NCI-H2196 treated with DMSO at 0.1 percent for 48 hours (cell line): ENCODE results near the gene HHIP.

Experiments used
- DNase-seq: peaks from one replicate; lab custom pipeline; 2025; ENCODE audit not compliant: unreplicated experiment; lab: John Stamatoyannopoulos, UW

The HHIP gene

DNA sequence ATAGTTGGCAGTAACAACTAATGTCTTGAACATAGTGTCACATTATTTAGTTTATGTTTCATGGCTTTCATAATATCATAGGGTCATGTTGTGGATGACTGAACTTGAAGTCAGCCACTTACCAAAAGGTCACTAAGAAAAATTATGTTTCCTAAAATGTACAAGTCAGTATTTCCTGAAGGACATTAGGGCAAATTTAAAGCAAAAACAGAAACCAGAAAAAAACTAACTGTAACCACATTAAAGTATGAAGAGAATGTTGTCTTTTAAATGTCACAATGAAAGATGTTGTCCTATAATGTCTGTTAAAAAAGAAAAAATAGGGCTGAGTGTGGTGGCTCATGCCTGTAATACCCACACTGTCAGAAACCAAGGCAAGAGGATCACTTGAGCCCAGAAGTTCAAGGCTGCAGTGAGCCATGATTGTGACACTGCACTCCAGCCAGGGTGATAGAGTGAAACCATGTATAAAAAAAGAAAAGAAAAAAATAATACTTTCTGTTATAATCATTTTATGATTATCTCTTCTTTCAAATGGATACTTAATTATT, 55.8 kb downstream of the HHIP start:
- no peak for DNase-seq

DNA sequence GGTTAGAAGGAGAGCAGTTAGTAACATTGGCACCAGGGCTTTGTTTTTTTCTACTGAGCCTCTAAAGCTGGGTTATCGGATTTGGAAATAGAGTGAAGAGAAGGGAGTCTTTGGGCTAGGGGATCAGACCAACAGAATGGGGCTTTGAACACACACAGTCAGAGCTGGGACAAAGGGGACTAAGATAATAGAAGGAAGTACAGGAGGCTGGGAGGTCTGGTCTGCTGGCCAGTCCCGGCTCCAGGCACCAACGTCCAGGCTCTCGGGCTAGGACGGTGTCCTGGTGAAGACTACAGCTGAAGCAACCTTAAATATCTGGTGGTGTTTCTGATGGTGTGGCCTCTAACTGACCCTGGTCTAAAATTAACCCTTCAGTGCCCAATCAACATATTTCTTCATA, 57.5 kb downstream of the HHIP start:
- no peak for DNase-seq

DNA sequence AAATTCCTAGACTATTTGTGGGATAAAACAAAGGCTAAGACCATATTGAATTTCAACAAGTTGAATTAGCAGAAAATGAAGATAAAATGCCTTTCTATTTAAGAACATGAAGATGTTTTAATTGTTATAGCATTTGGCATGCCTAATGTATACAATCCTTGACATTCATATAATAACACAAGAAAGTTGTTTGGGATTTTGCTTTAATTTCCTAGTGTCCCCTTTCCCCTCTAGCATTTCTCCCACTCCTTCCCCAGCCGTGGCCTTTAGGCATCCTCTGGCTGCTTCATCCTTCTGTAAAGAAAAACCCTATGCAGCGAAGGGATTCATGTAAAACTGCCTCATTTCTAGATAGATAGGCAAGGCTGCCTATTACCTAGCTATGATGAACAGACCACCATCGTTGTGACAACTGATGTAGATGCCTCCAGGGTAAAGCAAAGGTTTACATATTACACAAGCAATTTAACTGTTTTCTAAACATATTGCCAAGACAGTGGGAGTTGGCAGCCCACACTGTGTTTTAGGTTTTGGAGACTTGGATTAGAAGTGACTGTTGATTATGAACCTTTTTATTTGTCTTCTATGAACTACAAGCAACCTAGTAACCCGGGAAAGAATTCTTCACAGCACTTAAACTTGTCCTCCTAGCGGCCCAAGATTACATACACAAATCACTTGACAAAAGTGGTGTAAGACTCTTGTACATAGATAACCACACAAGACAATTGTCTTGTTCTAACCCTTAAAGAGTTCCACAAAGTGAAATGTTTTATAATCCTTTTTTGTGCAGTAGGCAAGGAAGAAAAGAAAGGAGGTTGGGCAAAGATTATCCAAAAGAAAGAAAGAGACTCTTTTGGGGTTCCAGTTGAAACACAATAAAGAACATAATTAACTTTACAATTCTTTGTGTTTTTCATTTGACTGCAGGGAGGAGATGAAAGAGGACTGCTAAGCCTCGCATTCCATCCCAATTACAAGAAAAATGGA, 59.9 kb downstream of the HHIP start:
- no peak for DNase-seq

DNA sequence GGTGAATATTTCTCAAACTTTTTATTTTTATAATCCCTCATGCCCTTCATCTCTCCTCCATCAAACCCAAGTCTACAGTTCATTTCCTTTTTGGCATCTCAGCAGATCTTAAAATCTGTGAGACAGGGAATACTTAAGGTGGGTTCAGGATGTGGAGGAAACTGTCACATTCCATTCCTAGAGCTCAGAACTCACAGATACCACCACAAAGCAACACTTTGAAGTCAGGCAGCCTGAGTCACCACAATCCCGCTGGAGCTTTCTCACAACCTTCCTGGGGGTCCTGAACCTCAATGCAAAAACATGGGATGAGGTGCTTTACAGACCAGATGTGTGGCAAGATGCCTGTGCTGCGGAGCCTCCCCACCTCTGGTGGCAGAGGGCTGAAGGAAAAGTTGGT, 63.2 kb downstream of the HHIP start:
- DNase-seq, result no peak

DNA sequence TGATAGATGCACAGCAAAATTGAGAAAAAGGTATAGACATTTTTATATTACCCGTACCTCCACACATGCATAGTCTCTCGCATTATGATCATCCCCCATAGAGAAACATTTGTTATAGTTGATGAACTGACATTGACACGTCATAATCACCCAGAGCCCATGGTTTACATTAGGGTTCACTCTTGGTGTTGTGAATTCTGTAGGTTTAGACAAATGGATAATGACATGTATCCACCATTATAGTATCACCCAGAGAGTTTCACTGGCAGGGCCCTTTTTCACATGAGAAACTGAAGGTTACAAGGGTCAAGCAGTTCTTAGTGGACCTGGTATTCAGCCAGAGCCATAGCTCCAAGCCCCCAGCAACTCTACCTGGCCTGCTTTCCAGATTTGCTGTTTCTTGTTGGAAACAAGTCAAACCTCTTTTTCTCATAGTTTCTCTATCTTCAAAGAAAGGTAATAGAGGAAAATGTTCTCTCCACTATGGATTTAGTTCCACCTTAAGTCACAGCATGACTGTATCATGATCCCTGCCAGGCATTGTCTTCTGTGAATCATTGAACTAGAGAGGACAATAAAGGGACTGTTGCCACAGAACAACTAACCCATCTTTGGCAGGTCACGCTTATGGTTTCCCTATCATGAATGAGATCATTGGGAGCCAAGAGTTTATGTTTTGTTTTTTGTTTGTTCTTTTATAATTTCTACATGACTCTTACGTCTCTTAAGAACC, 64.0 kb downstream of the HHIP start:
- DNase-seq, result no peak

DNA sequence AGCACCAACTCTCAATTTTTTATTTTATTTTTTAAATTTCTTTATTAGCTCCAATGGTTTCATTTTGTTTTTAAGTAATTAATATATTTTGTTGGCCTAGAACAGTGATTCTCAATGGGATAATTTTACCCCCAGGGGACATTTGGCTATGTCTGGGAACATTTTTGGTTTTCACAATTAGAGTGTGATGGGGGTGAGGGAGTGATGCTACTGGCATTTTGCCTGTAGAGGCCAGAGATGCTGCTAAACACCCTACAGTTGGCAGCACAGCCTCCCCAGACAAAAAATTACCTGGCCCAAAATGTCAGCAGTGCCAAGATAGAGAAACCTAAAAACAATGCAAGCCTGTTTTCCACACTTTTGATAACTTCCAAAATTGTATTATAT, 64.6 kb downstream of the HHIP start:
- no peak for DNase-seq

DNA sequence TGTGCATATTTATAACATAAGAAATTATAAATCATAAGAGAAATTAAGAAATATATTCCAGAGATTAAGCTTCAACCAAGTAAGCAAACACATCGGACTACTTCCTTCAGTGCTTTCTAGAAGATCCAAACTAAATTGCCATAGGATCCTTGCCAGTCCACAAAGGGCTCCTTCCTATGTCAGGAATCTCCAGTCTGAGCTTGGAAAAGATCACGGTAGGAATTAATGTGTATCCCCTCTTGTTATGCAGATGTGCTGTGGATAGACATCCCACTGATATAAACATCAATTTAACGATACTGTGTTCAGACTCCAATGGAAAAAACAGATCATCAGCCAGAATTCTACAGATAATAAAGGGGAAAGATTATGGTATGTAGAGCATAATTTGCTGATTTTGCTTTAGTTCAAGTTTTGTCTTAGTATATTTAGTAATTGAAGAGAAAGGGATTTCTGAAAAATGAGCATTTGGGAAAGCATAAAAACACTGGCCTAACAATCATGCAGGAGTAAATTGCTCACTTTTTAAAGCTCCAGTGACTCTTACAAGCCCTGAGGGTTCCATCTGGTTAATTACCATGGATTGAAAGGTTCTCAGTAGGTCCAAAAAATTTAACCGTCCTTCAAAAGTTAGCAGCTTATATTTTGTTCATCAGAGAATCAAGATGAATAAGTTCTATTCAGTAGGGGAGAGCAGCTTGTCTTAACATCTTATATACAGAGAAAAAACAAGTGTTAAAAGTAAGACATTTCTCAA, 65.9 kb downstream of the HHIP start:
- no peak for DNase-seq

DNA sequence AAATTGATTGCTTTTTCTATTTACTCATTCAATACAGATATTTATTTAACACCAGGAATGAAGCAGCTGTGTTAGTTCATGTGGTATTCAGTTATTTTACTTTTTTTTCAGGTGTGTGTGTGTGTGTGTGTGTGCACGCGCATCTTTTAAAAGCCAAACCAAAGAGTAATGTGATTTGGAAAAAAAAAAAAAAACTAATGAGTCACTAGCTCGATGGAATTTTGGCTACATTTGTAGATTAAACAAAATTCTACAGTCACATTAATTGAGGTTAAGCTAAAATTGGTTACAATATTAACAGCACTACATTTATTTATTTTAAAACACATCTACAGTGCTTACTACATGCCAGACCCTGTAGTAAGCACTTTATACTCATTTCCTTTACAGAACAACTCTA, 66.8 kb downstream of the HHIP start:
- no peak for DNase-seq

DNA sequence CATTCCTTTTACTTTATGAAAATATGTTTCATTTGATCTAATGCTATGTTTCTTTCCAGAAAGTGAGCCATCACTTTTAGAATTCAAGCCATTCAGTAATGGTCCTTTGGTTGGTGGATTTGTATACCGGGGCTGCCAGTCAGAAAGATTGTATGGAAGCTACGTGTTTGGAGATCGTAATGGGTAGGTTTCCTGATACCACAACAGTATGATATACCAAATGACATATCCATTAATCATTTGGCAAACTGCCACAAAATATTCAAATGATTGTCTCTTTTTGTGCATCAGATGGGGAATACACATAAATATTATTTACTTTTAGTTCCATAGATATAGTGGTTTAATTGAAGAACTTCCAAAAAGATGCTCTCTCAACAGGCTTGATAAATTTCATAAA, 68.2 kb downstream of the HHIP start:
- no peak for DNase-seq

DNA sequence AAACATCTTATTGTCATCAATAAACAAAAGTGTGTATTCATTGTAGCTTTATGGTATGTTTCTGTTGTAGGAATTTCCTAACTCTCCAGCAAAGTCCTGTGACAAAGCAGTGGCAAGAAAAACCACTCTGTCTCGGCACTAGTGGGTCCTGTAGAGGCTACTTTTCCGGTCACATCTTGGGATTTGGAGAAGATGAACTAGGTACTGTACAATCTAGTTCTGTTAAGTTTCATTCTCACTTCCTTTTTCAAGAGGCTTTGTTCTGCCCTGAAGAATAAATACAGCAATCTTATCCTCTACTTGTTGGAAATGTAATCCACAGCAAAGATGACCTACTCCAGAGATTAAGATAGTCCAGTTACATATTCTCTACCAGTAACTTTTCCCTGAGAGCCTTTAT, 69.3 kb downstream of the HHIP start:
- DNase-seq, result no peak

DNA sequence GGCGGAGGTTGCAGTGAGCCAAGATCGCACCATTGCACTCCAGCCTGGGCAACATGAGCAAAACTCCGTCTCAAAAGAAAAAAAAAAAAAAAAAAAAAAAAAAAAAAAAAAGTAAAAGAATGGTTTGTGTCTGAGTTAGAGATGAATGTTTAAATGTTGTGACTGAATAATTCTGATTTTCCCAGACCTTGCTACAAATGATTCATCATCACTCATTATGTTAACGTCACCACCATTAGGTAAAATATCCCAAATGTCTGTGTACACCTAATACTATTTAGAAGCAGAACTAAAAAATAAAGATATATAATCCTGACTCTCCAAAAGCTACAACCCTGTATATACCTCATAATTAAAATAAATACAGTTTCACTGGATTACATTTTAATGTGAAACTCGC, 70.8 kb downstream of the HHIP start:
- no peak for DNase-seq

DNA sequence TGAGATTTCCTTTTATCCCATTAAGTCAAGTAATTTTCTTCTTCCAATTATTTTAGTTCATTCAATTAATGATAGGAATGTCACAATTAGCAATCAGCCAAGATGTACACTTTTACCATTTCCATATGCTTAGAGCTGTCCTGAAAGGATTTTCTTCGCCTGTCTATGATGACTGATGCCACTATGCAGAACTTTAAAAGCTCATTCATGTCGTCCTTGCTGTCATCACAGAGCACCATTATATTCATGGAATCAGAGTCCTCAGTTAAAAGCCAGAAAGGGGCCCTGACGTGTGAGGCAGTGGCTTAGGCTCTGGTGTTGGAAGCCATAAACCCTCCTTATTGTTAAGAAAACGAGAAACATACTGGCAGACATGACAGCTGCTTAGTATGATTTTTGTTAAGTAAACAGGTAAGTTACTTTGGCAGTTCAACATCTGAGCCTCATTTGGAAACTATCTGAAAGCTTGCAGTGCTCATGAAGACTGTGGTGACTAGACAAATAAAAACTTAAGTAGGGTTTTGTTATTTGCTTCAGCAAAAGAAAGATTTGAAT, 73.1 kb downstream of the HHIP start:
- DNase-seq, result no peak

DNA sequence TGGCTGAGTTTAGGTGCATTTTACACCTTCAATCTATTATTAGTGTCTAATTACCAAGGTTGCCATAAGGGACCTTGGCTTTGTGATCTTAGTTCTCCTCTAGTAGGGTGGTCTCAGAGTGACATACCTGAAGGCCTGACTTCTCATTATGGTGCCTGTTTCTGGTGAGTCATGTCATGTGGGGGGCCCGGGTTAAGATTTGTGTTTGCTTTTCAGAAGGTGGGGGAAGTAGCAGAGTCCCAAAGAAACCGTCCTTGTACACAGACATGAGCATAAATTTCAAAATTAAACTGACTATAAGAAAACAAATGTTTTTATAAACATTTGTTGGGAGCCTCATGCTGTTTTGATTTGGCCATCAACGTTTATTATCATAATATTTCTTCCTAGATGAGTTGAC, 74.5 kb downstream of the HHIP start:
- DNase-seq, result no peak

DNA sequence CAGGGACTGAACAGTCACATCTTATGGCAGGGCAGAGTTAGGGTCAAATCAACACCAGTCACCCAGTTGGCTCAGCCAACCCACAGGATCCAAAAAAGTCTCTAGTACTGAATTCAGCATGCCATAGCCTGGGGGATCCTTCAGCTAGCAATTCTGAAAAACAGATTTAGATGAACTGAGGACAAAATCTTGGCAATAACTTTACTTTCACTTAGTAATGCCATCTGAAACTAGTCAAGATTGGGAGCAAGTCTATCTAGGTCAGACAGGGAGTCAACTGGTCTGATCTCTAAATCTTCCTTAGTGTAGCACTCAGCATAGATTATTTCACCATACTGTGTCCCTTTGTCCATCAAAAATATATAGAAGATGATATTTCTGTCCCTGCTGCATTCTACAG, 76.0 kb downstream of the HHIP start:
- DNase-seq, result no peak

DNA sequence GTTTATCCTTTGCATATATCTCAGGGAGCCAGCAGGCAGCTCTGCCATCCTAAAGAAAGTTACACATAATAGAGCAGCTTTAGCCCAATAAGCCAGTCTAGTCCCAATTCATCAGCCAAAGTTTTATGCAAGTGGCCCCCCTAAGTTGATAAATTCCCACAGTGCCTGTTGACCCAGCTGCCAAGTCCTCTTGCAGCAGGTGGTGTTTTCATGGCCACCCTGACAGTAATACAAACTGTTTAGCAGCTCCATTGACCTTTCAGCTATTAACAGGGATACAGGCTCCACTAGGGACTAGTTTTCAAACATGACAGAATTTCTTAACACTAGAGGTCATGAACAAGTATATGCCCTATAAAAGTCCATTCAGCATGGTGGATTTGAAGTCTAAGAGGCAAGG, 77.5 kb downstream of the HHIP start:
- no peak for DNase-seq

DNA sequence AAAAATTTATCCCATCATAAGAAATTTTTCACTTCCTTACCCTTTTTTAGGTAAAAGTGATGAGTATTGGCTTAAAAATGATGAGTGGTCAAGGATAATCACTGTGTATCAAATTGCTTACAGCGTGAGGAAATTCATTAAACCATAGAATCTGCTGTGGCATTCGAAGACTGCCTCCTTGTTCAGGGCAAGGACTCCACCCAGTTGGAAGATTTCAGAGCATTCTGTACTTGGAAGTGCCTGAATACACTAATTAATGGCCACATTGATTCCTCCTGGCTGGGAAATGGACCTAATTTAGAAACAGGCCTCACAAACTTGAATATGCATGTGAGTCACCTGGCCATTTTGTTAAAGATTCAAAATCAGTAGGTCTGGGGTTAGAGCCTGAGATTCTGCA, 83.2 kb downstream of the HHIP start:
- DNase-seq, result no peak

DNA sequence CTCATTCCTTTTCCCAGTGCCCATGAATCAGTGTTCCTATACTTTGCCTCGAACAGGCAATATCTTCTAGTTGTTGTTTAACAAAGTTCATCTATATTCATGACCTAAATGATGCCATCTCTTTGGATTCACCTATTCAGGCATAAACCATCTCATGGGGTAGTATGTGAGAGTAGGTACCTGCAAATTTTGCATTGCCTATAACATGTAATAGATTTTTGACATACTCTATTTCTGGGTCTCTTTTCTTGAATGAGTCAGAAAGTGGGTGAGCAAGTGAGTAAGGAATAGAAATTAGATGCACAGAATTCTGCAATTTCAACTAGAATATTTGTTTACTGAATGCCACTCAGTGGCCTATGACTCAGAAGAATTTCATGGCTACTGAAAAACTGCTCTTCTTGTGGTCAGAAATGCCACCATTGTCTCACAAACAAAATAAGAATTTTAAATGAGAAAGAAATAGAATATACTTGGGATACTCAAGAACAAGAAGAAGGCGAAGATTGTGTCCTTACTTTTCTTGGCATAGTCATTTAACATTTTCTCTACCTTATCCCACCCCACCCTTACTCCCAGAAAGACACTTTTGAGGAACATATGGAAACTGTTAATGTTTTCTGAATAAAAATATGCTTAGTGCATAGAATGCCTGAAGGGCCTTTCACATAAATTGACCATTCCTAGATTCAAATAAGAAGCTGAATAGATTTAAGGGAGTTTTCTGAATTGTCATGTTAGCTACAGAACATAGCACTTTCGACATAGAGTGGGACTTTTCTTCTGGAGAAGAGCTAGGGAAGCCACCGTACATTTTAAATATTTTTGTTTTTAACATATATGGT, 86.8 kb downstream of the HHIP start:
- no peak for DNase-seq

DNA sequence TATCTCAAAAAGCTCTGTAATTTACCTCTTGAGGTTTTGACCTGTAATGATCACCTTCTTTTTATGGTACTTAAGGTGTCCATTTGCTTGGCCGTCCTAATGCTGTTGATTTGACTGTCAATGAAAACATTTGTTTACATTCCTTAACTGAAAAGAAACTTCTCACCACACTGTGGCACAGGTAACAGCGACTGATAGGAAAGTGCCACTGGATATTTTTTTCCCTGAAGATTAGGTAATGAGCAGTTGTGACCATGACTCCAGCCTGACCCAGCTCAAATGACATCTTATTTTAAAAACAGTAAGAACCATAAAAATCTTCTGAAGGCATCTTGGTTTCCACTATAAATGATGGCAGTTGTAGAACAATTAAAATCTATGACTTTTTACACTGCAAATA, 87.6 kb downstream of the HHIP start:
- DNase-seq, result no peak

DNA sequence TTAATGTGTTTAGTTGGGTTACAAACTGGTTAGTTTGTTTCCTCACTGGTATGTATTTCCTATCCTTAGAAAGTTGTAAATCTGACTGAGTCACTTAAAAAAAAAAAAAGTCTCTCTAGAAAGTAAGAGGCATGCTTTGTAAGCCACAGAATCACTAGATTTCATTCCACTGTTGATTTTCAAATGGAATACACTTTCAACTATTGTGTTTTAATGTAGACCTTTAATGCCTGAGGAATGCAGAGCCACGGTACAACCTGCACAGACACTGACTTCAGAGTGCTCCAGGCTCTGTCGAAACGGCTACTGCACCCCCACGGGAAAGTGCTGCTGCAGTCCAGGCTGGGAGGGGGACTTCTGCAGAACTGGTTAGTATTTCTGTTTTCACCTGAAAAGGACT, 88.6 kb downstream of the HHIP start:
- no peak for DNase-seq

DNA sequence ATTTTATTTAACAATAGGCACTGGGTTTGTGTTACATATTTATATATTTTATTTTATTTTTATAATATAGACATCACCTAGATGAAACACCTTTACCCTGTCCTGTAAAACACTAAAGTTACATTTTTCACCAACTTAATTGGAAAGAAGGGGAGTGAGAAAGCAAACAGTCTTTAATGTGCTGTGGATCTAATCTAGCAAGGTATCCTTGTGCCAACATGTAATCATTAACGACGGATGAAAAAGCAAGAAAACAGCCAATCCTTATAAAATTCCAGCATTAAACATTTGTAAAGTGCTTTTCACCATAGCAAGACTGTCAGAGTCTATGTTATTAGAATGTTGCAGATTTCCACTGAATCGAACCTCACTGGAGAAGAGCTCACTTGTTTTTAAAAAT, 92.7 kb downstream of the HHIP start:
- DNase-seq, result no peak
